ENCODE results near the gene KLHL22. TPM values are rescaled to one million over a fixed set of nuclear protein-coding genes. Genes with fewer than 3 reads are reported as not detected.
"Not testable (repeated sequence)": the region's sequence is repeated elsewhere in the genome, so short reads cannot be mapped to it uniquely, and the experiment has no call there.

Gene KLHL22
- total RNA-seq, 1 experiment from 2014 or later = 29.4 TPM

DNA sequence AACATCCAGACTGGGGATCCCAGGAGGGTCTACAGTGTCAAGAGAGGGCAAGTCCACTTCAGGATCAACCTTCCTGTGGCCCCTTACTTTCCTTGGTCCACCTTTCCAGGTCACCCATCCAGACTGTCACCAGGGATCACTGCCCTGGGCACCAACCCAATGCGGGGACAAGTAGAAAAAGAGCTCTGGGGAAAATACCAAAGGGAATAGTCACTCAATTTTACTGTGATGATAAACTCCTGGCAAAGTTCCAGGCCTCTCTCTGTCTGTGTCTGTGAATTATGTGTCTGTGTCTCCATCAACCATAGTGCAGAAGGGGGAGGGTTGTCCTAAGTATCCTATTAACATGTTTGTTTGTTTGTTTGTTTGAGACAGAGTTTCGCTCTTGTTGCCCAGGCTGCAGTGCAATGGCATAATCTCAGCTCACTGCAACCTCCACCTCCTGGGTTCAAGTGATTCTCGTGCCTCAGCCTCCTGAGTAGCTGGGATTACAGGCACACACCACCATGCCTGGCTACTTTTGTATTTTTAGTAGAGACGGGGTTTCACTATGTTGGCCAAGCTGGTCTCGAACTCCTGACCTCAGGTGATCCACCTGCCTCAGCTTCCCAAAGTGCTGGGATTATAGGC lies 8.8 kb upstream of the KLHL22 start:
- DNase-seq (ENCODE audit: low read depth) = peak; percentile 76

DNA sequence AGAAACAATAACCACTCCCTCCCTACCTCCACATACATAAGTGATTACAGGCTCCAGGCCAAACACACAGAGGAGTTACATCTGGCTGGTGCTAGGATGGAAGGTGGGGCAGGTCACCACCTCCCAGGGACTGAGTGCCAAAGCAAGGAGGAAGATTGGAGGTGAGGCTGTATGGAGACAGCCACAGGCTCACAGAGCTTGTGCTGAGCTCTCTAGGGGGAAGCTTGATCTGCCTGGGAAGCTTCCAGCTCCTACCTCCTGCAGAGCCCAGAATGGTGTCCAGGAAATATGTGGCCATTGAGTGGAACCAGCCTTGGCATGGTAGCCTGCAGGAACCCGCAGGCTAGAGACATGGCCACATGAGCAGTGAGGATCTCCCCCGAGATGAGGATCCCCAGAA lies 8.2 kb upstream of the KLHL22 start:
- no peak for DNase-seq (ENCODE audit: low read depth)

DNA sequence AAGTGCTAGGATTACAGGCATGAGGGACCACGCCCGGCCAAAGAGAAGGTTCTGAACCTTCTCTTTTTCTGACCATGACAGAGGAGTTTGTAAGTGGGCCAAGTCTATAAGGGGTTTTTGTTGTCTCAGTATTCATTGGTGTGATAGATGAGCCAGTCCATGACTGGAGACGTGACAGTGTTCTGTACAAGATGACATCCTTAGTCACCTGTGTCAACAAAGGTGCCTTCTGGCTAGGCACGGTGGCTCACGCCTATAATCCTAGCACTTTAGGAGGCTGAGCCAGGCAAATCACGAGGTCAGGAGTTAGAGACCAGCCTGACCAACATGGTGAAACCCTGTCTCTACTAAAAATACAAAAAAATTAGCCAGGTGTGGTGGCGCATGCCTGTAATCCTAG lies 4.2 kb upstream of the KLHL22 start:
- no peak for DNase-seq (ENCODE audit: low read depth)

DNA sequence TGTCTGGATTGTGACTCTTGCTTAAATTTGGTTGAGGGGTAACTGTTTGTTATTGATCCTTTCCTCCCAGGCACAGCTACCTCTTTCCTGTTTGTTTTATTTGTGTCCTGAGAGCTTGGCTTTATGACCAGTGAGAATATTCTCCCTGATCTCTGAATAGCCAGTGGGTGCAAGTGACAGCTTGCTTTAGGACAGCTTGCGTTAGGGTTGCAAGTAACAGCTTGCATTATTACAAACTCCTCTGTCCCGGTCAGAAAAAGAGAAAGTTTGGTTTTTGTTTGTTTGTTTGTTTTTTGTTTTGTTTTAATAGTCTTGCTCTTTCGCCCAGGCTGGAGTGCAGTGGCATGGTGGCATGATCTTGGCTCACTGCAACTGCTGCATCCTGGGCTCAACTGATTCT lies 3.3 kb upstream of the KLHL22 start:
- no peak for DNase-seq (ENCODE audit: low read depth)

DNA sequence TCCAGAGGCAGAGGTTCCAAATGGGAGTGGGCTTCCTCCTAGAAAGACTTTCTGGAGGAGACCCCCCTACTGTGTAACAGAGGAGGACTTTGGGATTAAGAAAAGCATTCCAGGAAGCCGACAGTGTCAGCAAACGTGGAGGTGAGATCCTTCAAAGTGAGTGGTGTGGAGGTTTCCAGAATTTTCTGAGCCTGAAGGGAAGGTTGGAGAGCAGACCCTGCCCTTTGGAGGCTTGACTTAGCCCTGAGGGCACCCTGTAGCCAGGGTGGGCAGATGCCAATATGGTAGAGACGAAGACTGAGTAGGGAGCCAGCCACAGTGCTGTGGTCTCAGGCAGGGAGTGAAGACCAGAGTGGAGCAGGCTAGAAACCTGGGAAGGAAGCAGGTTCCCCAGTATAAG lies 1.8 kb upstream of the KLHL22 start:
- DNase-seq (ENCODE audit: low read depth) = no peak

DNA sequence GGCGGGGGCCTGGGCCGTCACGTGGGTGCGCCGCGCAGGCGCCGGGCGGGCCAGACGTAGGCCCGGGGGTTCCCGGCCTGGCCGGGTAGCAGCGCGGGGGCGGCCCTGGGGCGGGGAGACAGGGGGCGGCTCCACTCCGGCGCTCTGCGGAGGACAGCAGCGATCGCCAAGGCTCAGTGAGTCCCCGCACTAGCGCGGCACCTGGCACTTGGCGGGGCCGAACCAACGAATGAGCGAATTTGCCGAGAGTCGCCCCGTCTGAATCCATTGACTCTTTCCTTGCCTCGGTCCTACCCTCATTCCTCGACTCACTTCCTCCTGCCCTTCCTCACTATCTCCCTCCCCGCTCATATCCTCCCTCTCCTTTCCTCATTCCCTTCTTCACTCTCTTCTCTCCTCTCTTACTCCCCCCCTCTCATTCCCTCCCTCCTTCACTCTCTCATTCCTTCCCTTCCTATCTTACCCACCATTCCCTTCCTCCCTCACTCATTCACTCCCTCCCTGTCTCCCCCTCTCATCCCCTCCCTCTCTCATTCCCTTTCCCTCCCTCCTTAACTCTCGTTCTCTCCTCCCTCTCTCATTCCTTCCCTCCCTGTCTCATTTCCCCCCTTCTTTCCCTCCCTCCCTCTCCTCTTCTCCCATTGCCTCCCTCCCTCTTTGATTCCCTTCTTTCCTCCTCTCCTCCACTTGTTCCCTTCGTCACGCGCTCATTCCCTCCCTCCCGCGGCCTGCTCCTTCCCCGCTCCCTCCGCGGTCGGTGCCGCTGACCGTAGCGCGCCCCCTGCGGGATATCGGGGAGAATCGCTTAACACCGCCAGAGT lies 476 bp upstream of the KLHL22 start:
- DNase-seq (ENCODE audit: low read depth) = peak; percentile 87

DNA sequence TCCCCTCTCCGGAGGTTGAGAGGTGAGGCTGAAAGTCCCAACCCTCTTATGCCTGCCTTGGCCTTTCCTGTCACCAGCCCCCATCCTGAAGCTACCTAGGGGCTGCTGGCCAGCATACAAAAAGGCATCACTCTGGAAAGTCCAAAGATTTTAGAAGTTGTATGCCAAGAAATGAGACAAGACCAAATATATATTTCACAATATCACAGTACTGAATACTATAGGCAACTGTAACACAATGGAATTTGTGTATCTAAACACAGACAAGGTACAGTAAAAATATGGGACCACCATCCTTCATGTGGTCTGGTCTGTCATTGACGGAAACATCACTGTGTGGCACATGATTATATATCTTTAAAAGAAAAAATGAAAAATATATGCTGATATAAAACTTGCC lies 4.2 kb downstream of the KLHL22 start:
- no peak for DNase-seq (ENCODE audit: low read depth)

DNA sequence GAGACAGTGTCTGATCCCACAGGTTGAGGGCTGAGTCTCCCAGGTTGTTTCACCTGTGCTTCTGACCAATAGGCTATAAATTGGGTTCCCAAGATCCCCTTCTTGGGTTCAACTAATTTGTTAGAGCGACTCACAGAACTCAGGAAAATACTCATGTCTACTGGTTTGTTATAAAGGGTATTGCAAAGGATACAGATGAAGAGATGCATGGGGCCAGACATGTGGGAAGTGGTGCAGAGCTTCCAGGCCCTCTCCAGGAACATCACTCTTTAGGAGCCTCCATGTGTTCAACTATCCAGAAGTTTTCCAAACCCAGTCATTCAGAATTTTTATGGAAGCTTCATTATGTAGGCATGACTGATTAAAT lies 4.7 kb downstream of the KLHL22 start:
- no peak for DNase-seq (ENCODE audit: low read depth)

DNA sequence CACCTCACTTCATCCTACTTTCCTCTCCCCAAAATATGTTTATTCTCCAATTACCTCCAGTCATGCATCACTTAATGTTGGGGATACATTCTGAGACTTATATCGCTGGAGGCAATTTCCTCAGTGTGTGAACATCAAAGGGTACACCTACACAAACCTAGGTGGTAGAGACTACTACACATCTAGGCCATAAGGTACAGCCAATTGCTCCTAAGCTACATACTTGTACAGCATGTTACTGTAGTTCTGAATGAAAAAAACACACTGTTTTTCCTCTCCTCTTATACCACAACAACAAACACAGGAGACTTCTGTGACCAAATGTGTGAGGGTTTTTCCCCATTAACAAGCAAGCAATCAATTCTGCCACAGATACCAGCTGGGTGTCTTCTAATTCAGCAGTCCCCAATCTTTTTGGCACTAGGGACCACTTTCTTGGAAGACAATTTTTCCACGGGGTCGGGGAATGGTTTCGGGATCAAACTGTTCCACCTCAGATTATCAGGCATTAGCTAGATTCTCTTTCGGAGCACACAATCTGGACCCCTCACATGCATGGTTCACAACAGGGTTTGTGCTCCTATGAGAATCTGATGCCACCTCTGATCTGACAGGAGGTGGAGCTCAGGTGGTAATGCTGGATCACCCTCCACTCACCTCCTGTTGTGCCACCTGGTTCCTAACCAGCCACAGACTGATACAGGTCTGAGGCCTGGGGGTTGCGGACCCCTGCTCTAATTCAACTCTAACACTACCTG lies 5.2 kb downstream of the KLHL22 start:
- no peak for DNase-seq (ENCODE audit: low read depth)

DNA sequence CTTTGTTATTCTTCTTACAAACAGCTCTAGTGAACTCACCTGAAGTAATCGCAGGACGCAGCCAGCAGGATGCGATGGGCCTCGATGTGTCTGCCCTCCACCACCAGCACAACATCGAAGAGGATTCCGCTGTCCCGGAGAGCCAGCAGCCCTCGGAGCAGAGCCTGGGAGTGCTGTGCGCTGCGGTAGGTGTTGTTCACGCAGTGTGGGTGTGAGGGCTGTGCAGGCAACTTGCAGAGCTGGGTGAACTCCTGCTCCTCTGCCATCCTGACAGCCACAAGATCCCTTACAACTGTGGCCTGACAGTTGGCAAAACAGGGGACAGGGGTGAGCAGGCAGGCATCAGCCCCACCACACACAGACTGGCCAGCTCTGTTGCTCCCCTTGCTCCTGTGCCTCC lies 6.6 kb downstream of the KLHL22 start:
- DNase-seq (ENCODE audit: low read depth) = no peak

DNA sequence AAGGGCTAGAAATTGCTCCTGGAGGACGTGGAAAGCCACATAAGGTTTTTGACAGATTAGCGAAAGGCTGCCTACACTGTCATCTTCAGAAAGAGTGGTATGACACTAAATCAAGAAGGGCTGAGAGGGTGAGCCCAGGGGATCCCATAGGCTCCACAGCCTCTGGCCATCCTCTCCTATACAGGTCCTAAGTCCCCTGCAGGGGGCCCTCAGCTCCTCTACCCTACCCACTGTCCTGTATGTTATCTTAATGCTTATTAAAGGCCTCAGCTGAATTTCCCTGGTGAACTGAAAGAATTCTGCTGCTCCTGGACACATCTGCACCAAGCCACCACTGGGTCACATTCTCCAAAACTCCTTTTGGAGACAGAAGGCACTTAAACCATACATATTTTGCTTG lies 7.9 kb downstream of the KLHL22 start:
- no peak for DNase-seq (ENCODE audit: low read depth)

DNA sequence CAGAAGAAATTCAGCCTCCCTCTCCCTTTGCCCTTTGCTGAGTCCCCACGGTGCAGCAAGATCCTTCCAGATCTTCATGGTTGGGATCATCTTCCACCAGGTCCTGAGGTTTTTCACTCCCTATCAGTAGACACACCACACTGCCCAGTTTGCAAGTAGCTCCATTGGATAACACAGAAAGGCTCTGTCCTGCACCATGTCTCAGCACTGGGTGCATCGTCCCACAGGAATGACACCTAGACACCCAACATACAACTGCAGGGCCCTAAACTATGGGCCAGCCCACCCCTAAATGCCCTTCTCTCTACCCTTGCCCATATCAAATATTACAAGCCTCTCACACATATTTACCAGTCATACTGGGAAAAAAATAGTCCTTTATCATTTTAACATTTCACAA lies 9.4 kb downstream of the KLHL22 start:
- no peak for DNase-seq (ENCODE audit: low read depth)

DNA sequence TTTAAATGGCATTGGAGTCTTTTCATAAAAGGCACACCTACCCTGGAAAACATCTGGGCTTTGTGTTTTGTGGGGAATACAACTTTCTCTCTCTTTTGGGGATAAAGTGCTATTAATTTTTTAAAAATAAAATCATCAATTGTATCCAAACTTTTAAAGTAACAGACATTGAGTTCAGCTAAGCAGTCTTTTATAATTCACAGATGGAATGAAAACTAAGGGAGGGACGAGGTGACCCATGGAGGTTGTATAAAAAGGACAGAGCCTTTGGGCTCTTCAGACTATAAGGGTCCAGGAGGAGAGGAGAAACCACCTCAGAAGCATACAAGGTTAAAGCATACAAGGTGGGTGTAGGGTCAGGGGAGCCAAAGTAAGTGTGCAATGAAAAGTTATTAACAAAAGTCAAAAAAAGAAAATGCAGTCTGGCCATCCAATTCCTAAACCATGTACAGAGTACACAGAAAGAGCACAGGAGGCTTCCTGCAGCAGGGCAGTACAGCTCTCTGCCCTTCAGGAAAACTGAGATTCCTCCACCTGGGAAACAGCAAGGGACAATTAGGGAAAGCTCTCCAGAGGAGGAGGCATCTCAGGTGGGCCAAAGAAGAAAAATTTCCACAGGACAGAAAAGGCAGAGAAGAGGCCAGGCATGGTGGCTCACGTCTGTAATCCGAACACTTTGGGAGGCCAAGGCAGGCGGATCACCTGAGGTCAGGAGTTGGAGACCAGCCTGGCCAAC lies 10.5 kb downstream of the KLHL22 start:
- DNase-seq (ENCODE audit: low read depth) = no peak

DNA sequence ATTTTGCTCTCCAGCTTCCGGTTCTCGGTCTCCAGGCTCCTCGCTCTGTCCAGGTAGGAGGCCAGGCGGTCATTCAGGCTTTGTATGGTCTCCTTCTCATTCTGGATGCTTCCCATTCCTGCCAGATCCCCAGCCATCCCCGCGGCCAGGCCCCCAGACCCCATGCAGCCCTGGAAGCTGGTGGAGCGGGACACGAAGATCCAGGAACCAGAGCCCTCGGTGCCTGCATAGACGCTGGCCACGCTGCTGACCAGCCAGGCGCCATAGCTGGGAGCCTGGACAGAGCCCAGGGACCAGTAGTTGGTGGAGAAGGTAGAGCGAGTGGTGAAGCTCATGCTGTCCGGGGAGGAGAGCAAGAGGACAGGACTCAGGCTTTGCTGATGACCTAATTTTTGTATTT lies 11.8 kb downstream of the KLHL22 start:
- no peak for DNase-seq (ENCODE audit: low read depth)

DNA sequence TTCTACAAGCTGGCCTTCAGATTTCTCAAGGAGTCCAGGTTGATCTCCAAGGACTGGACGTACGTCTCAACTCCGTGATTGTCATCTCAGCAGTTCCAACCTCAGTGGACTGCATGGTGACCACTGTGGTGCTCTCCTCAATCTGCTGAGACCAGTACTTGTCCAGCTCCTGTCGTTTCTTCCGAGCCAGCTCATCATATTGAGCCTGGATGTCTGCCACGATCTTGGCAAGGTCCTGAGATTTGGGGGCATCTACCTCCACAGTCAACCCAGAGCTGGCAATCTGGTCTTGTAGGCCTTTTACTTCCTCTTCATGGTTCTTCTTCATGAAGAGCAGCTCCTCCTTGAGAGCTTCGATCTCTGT lies 12.5 kb downstream of the KLHL22 start:
- DNase-seq (ENCODE audit: low read depth) = not testable (repeated sequence)

DNA sequence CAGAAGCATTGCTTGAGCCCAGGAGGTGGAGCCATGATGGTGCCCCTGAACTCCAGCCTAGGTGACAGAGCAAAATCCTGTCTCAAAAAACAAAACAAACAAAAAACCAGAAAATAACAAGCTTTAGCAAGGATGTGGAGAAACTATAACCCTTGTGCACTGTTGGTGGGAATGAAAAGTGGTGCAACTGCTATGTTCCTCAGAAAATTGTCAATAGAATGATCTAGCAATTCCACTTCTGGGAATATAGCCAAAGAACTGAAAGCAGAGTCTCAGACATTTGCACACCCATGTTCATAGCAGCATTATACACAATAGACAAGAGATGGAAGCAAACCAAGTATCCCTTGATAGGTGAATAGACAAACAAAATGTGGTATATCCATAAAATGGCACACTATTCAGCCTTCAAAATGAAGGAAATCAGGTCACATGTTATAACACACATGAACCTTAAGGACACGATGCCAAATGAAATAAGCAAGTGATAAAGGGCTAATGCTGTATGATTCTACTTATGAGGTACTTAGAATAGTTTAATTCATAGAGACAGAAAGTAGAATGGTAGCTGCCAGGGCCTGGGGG lies 15.9 kb downstream of the KLHL22 start:
- DNase-seq (ENCODE audit: low read depth) = no peak

DNA sequence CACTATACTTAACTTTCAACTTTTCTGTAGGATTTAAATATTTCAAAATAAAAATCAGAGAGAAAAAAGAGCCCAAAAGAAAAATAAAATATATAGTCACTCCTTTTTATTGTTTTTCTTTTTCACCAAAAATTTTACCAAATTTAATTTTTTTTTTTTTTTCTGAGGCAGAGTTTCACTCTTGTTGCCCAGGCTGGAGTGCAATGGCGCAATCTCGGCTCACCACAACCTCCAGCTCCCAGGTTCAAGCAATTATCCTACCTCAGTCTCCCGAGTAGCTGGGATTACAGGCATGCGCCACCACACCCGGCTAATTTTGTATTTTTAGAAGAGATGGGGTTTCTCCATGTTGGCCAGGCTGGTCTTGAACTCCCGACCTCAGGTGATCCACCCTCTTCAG lies 17.5 kb downstream of the KLHL22 start:
- not testable (repeated sequence) for DNase-seq (ENCODE audit: low read depth)

DNA sequence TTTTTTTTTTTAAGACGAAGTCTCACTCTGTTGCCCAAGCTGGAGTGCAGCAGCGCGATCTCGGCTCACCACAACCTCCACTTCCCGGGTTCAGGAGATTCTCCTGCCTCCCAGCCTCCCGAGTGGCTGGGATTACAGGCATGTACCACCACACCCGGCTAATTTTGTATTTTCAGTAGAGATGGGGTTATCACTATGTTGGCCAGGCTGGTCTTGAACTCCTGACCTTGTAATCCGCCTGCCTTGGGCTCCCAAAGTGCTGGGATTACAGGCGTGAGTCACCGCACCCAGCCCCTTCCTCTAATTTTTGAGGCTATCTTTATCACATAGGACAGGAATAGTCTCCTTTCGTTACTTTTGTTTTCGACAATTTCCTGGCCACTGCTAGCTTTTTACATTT lies 20.0 kb downstream of the KLHL22 start:
- DNase-seq (ENCODE audit: low read depth) = not testable (repeated sequence)

DNA sequence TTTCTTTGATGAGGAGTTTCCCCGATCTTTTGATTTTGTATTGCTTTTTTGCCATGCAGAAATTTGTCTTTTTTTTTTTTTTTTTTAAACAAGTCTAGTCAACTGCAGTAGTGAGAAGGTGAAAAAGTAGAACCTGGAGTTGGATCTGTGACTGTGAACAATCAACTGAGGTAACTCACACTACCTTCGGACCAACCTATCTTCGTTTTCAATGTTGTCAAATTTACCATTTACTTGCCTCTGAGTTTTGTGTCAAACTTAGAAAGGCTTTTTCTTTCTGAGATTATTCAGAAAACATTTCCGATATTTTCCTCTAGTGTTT lies 20.5 kb downstream of the KLHL22 start:
- no peak for DNase-seq (ENCODE audit: low read depth)

DNA sequence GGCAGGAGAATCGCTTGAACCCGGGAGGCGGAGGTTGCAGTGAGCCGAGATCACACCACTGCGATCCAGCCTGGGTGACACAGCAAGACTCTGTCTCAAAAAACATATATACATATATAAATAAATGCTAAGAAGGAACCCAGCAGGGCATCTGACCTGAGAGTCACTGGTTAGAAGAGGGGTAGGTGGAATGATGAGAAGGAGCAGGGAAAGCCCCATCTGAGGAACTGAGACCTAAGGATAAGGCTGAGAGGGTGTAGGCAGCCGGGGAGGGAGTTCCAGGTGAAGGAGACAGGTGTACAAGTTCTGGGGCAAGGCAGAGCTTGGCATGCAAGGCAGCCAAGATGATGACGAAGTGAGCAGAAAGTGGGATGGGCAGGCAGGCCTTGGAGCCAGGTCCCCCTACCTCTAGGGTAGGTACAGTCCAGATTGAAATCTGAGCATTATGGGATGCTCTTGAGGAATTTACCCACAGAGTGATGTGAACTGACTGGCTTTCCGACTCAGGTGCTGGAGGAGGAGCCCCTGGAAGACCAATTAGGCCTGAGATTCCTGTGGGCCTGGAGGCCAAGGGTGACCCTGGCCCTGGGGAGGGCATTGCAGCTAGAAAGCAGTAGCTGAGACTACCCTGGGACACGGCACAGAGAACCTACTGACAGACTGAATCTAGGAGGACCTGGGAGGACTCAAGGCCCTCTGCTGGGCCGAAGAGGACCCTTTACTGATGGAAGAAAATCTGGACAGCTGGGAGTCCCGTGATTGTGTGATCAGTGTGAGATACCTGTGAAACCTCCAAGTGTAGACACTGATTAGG lies 22.8 kb downstream of the KLHL22 start:
- no peak for DNase-seq (ENCODE audit: low read depth)

Measured in LHCN-M2 (cell line).